H1 (cell line): Measurements from ENCODE around the gene CEACAM20. TPM values are rescaled to one million over a fixed set of nuclear protein-coding genes. Genes with fewer than 3 reads are reported as not detected.

Source experiments
- KDM5A ChIP-seq: fragments of 200-600 bp; IDR thresholded peaks from 2 replicates; pipeline ENCODE4 v1.7.1; 2012; ENCODE audit warnings: mild to moderate bottlenecking, low read length, inconsistent platforms, mixed read lengths
- PHF8 ChIP-seq: fragments of 200-600 bp; sonication (generic); conservative IDR thresholded peaks from 2 replicates; pipeline ENCODE4 v1.7.1; 2012; ENCODE audit warnings: low read depth, mild to moderate bottlenecking, inconsistent platforms, low read length, moderate library complexity
- RXRA ChIP-seq: IDR thresholded peaks from 2 replicates; pipeline ENCODE4 v1.6.1; 2011; ENCODE audit warnings: low read depth, mild to moderate bottlenecking, low read length, moderate library complexity; ENCODE audit not compliant: insufficient read depth
- polyA plus RNA-seq, 7 experiments: library from polyadenylated mRNA; depleted of rRNA in 3 of 7; stranded (reverse) in 5 of 7; unstranded in 2 of 7; fragments of >200 nt in 5 of 7; fragments of 200-250 nt in 2 of 7; gene quantifications; 1 replicate in 5 of 7; 2 replicates in 1 of 7; 4 replicates in 1 of 7; pipeline versions ENCODE4 v1.2.1 to v1.2.3, GENCODE V29; 2011 to 2013; ENCODE audit warnings: missing spikeins in 2 of 7, mixed read lengths in 2 of 7
- total RNA-seq: library from RNA; stranded (reverse); fragmentation: NEBNext Ultra II Directional; extraction: Animal tissue kit (Norgen Biotek cat#: 25700); gene quantifications from 2 replicates; pipeline ENCODE4 v1.2.1, GENCODE V29; 2021

Gene CEACAM20
- total and polyA plus RNA-seq, 2 of the 8 experiments (the other 6 are each of a cell fraction or from before 2014, with no cell fraction given): not detected

DNA sequence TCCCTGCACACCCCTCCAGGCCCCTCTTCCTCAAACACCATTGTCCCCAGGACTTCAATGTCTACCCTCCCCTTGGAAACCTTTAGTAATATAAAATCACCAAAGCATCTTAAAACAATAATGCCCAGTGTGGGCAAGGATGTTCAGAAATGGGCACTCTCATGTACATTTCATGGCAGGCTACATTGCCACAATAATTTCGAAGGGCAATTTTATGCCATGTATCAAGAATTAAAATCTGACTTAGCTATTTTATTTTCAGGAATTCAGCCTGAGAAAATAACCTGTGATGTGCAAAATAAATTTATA lies 48.0 kb upstream of the CEACAM20 start (continued):
- TF ChIP-seq RXRA (no peak), KDM5A (no peak), PHF8 (no peak)
